HUES6 (cell line): ENCODE data around the gene TAS2R38.

ENCODE experiments used
- H3K27ac ChIP-seq: 2 replicates; pipeline ENCODE4 v1.7.0; 2013; ENCODE audit warnings: low read depth, mild to moderate bottlenecking, low read length, inconsistent platforms
- H3K27me3 ChIP-seq: 2 replicates; pipeline ENCODE4 v1.6.1; 2013; ENCODE audit warnings: low read length; ENCODE audit not compliant: control insufficient read depth, insufficient read depth
- H3K36me3 ChIP-seq: 2 replicates; pipeline ENCODE4 v1.6.1; 2013; ENCODE audit warnings: low read length; ENCODE audit not compliant: control insufficient read depth, insufficient read depth
- H3K4me1 ChIP-seq: 2 replicates; pipeline ENCODE4 v1.6.1; 2013; ENCODE audit warnings: low read length; ENCODE audit not compliant: control insufficient read depth, insufficient read depth
- H3K4me3 ChIP-seq: 2 replicates; pipeline ENCODE4 v1.5.1; 2013; ENCODE audit warnings: low read depth, low read length
- H3K9ac ChIP-seq: one replicate; pipeline ENCODE4 v1.6.1; 2013; ENCODE audit warnings: mild to moderate bottlenecking, low read length
- H3K9me3 ChIP-seq: 2 replicates; pipeline ENCODE4 v1.6.1; 2013; ENCODE audit warnings: low read depth, low read length; ENCODE audit not compliant: control insufficient read depth, insufficient read depth

The TAS2R38 gene

GRCh38 chr7:141945356-141945755, 28.2 kb downstream of the TAS2R38 start:
- H3K9ac ChIP-seq: no peak overlapping the region
- no peaks in the 10 kb centered on the region for H3K4me1 ChIP-seq
- H3K27ac ChIP-seq: no peak overlapping the region
- H3K9me3 ChIP-seq: peaks cover 11% of the 10 kb centered on the region
- H3K4me3 ChIP-seq: no peak overlapping the region
- H3K27me3 ChIP-seq: no peaks in the 10 kb centered on the region
- H3K36me3 ChIP-seq: no peaks in the 10 kb centered on the region

GRCh38 chr7:141944811-141945210, 28.8 kb downstream of the TAS2R38 start:
- Histone ChIP-seq H3K4me3 (no peak overlapping the region), H3K9me3 (peaks cover 11% of the 10 kb centered on the region), H3K36me3 (no peaks in the 10 kb centered on the region), H3K4me1 (no peaks in the 10 kb centered on the region), H3K27ac (no peak overlapping the region), H3K9ac (no peak overlapping the region), H3K27me3 (no peaks in the 10 kb centered on the region)

GRCh38 chr7:141943846-141944245, 29.7 kb downstream of the TAS2R38 start:
- Histone ChIP-seq H3K9ac (no peak overlapping the region), H3K36me3 (no peaks in the 10 kb centered on the region), H3K27me3 (no peaks in the 10 kb centered on the region), H3K27ac (no peak overlapping the region), H3K4me1 (no peaks in the 10 kb centered on the region), H3K4me3 (no peak overlapping the region), H3K9me3 (peaks cover 11% of the 10 kb centered on the region)

GRCh38 chr7:141941075-141941474, 32.5 kb downstream of the TAS2R38 start:
- Histone ChIP-seq H3K9ac (no peak overlapping the region), H3K4me3 (no peak overlapping the region), H3K27me3 (no peaks in the 10 kb centered on the region), H3K4me1 (no peaks in the 10 kb centered on the region), H3K27ac (no peak overlapping the region), H3K9me3 (peaks cover 11% of the 10 kb centered on the region), H3K36me3 (no peaks in the 10 kb centered on the region)

GRCh38 chr7:141930211-141930610, 43.4 kb downstream of the TAS2R38 start:
- H3K27ac ChIP-seq: peak overlapping the region; percentile 13; the same call in 1 of the 2 replicates
- H3K9me3 ChIP-seq: no peaks in the 10 kb centered on the region
- no peak overlapping the region for H3K4me3 ChIP-seq
- H3K4me1 ChIP-seq: peaks cover 12% of the 10 kb centered on the region
- H3K27me3 ChIP-seq: no peaks in the 10 kb centered on the region
- no peak overlapping the region for H3K9ac ChIP-seq
- H3K36me3 ChIP-seq: no peaks in the 10 kb centered on the region

GRCh38 chr7:141928845-141929195, 44.8 kb downstream of the TAS2R38 start:
- H3K9me3 ChIP-seq: no peaks in the 10 kb centered on the region
- H3K36me3 ChIP-seq: no peaks in the 10 kb centered on the region
- no peak overlapping the region for H3K4me3 ChIP-seq
- no peak overlapping the region for H3K27ac ChIP-seq
- H3K9ac ChIP-seq: no peak overlapping the region
- H3K4me1 ChIP-seq: peaks cover 12% of the 10 kb centered on the region
- no peaks in the 10 kb centered on the region for H3K27me3 ChIP-seq

- peaks cover 12% of the 10 kb centered on the region for H3K4me1 ChIP-seq
Observed at GRCh38 chr7:141928146-141928844, 45.3 kb downstream of the TAS2R38 start.

More at GRCh38 chr7:141928146-141928844, 45.3 kb downstream of the TAS2R38 start:
- no peaks in the 10 kb centered on the region for H3K9me3 ChIP-seq
- no peaks in the 10 kb centered on the region for H3K36me3 ChIP-seq
- no peak overlapping the region for H3K4me3 ChIP-seq
- no peak overlapping the region for H3K9ac ChIP-seq
- H3K27ac ChIP-seq: no peak overlapping the region
- no peaks in the 10 kb centered on the region for H3K27me3 ChIP-seq
